Tibial nerve (tissue), 4 donors: ENCODE measurements around the gene ARMC6. TPM values are rescaled to one million over a fixed set of nuclear protein-coding genes. Genes with fewer than 3 reads are reported as not detected.

ENCODE experiments used
- DNase-seq, 2 donors: peaks; one replicate each; pipeline ENCODE4 v3.0.0-alpha.2; 2019; ENCODE audit warnings: low spot score in 2 of 2
- H3K27ac ChIP-seq, 4 donors: fragments of 200-600 bp; sonication (generic) in 3 of 4; one replicate each; pipeline ENCODE4 v1.5.1; 2017 to 2019; ENCODE audit warnings: mild to moderate bottlenecking in 1 of 4
- H3K27me3 ChIP-seq, 2 donors: fragments of 200-600 bp; sonication (generic) in 1 of 2; one replicate each; pipeline versions ENCODE4 v1.5.1 to v1.6.0; 2017 to 2019
- H3K36me3 ChIP-seq, 3 donors: fragments of 200-600 bp; sonication (generic); one replicate each; pipeline ENCODE4 v1.5.1; 2018 to 2019
- H3K4me1 ChIP-seq, 4 donors: fragments of 200-600 bp; sonication (generic) in 3 of 4; one replicate each; pipeline ENCODE4 v1.5.1; 2017 to 2019
- H3K4me3 ChIP-seq, 4 donors: fragments of 200-600 bp; sonication (generic) in 3 of 4; one replicate each; pipeline ENCODE4 v1.5.1; 2017 to 2019; ENCODE audit warnings: mild to moderate bottlenecking in 1 of 4, moderate library complexity in 1 of 4
- H3K9me3 ChIP-seq, 4 donors: fragments of 200-600 bp; sonication (generic) in 3 of 4; one replicate each; pipeline ENCODE4 v1.5.1; 2017 to 2019
- EP300 ChIP-seq, 2 donors: sonication (generic); formaldehyde crosslinking; IDR thresholded peaks; one replicate each; pipeline ENCODE4 v1.6.1; 2017; ENCODE audit warnings: antibody characterized with exemption in 2 of 2, mild to moderate bottlenecking in 1 of 2
- POLR2A ChIP-seq, 2 donors: fragments of 450-650 bp; IDR thresholded peaks; one replicate each; pipeline ENCODE4 v1.6.1; 2017; ENCODE audit warnings: antibody characterized with exemption in 2 of 2, mild to moderate bottlenecking in 2 of 2, moderate library complexity in 2 of 2
- WGBS, 2 donors: methylation state at CpG; one replicate each; pipeline ENCODE4 v1.1.5; 2018; 5-methylcytosine and 5-hydroxymethylcytosine counted together
- total RNA-seq, 4 donors: library from RNA; depleted of rRNA; stranded (reverse); fragments of >200 nt; gene quantifications; one replicate each; pipeline ENCODE4 v1.1.0, GENCODE V29; 2016
- TF ChIP-seq, protein P1 (sequence below), 5 experiments: fragments of 200-600 bp in 3 of 5; fragments of 450-650 bp in 2 of 5; sonication (generic) in 3 of 5; IDR thresholded peaks; one replicate each; pipeline ENCODE4 v1.5.1; 2016 to 2019; ENCODE audit warnings: antibody characterized with exemption in 5 of 5, mild to moderate bottlenecking in 3 of 5, moderate library complexity in 2 of 5

ARMC6 gene
- total RNA-seq, 4 donors from 2014 or later: 20.0 to 40.8 (median 24.6) TPM

DNA sequence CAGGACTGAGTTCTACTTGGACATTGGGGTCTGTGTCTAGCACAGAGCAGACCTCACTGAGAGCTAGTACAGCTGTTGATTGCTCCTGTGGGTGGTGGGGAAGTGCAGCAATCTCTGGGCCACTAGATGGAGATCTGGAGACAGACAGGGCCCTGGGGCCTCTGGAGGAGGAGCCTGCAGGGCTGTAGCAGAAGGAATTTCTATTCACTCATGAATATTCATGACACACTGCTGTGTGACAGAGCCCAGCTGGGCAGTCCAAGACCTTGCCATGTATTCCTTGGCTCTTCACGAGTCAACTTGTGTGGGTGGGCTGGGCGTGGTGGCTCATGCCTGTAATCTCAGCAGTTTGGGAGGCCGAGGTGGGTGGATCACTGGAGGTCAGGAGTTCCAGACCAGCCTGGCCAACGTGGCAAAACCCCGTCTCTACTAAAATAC, 37.6 kb upstream of the ARMC6 start:
- DNase-seq: no peak
- Histone ChIP-seq H3K36me3 (peaks cover 3 to 92% (median 6%) of the 10 kb centered on the region in 3 donors), H3K9me3 (no peaks in the 10 kb centered on the region), H3K4me3 (no peak overlapping the region), H3K27ac (no peak overlapping the region), H3K4me1 (peaks cover 0 to 22% (median 0%) of the 10 kb centered on the region in 4 donors), H3K27me3 (no peaks in the 10 kb centered on the region)
- whole genome bisulfite sequencing, 2 donors: 15 to 18% methylated on average over 5 of the region's 5 CpGs
- TF ChIP-seq, protein P1, sequence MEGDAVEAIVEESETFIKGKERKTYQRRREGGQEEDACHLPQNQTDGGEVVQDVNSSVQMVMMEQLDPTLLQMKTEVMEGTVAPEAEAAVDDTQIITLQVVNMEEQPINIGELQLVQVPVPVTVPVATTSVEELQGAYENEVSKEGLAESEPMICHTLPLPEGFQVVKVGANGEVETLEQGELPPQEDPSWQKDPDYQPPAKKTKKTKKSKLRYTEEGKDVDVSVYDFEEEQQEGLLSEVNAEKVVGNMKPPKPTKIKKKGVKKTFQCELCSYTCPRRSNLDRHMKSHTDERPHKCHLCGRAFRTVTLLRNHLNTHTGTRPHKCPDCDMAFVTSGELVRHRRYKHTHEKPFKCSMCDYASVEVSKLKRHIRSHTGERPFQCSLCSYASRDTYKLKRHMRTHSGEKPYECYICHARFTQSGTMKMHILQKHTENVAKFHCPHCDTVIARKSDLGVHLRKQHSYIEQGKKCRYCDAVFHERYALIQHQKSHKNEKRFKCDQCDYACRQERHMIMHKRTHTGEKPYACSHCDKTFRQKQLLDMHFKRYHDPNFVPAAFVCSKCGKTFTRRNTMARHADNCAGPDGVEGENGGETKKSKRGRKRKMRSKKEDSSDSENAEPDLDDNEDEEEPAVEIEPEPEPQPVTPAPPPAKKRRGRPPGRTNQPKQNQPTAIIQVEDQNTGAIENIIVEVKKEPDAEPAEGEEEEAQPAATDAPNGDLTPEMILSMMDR (IDR thresholded peaks at IDR 0.05): peak in 3 of 5 experiments; percentile 10 to 25 (median 24)
- TF ChIP-seq EP300 (IDR thresholded peaks at IDR 0.05): no peak
- TF ChIP-seq POLR2A (IDR thresholded peaks at IDR 0.05): no peak

DNA sequence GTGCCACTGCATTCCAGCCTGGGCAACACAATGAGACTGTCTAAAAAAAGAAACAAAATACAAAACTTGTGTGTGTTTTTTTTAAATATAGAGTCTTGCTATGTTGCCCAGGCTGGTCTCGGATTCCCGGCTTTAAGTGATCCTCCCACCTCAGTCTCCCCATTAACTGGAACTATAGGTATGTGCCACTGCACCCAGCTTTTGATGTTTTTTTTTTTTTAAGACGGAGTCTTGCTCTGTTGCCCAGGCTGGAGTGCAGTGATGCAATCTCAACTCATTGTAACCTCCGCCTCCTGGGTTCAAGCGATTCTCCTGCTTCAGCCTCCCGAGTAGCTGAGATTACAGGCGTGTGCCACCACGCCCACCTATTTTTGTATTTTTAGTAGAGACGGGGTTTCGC, 37.1 kb upstream of the ARMC6 start:
- no peaks in the 10 kb centered on the region for H3K9me3 ChIP-seq
- TF ChIP-seq POLR2A (IDR thresholded peaks at IDR 0.05) (no peak), EP300 (IDR thresholded peaks at IDR 0.05) (no peak)
- TF ChIP-seq, protein P1 (IDR thresholded peaks at IDR 0.05): no peak
- no peak for DNase-seq
- WGBS, 2 donors: 89 to 92% methylated on average over 10 of the region's 10 CpGs
- peaks cover 3 to 92% (median 6%) of the 10 kb centered on the region in 3 donors for H3K36me3 ChIP-seq
- peaks cover 0 to 22% (median 0%) of the 10 kb centered on the region in 4 donors for H3K4me1 ChIP-seq
- no peak overlapping the region for H3K4me3 ChIP-seq
- H3K27ac ChIP-seq: no peak overlapping the region
- no peaks in the 10 kb centered on the region for H3K27me3 ChIP-seq

DNA sequence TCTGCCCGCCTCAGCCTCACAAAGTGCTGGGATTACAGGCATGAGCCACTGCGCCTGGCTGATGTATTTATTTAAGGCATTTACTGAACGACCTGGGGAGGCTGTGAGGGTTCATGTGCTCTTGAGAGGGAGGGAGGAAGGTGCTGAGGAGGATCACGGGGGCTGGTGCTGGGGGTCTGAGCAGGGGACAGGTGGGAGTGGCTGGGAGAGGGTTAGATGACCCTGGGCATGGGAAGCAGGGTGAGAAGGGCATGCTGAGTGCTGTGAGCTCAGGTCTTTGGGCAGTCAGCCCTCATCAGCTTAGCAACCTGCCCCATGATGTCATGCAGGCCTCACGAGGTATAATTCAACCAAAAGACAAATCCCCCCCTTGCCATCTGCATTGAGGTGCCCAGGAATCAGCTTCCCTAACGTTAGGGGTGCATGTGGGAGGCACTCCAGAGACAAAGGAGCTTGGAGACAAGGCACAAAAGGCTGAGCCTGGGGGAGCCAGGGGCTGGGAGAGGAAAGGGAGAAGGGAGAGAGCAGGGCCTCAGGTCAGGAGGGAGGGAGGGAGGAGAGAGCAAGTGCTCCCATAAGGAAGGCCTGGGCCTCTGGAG, 36.5 kb upstream of the ARMC6 start:
- 74 to 76% methylated on average over 6 of the region's 6 CpGs for WGBS, 2 donors
- Histone ChIP-seq H3K9me3 (no peaks in the 10 kb centered on the region), H3K4me3 (no peak overlapping the region), H3K36me3 (peaks cover 3 to 92% (median 6%) of the 10 kb centered on the region in 3 donors), H3K27me3 (no peaks in the 10 kb centered on the region), H3K27ac (no peak overlapping the region), H3K4me1 (peaks cover 0 to 22% (median 0%) of the 10 kb centered on the region in 4 donors)
- TF ChIP-seq EP300 (IDR thresholded peaks at IDR 0.05): no peak
- TF ChIP-seq POLR2A (IDR thresholded peaks at IDR 0.05): no peak
- TF ChIP-seq, protein P1 (IDR thresholded peaks at IDR 0.05): no peak
- no peak for DNase-seq

DNA sequence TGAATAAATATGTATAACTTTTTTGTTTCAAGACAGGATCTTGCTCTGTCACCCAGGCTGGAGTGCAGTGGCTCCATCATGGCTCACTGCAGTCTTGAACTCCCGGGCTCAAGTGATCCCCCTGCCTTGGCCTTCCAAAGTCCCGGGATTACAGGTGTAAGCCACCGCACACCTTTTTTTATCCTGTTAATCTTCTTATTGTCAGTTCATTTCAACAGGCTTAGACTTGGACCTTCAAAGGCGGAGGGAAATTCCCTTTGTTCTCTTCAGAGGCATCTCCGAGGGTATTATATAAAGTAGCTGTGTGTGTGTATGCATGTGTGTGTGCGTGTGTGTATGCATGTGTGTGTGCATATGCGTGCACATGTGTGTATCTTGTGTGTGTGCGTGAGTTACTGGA, 35.1 kb upstream of the ARMC6 start:
- Histone ChIP-seq H3K4me1 (peaks cover 0 to 22% (median 0%) of the 10 kb centered on the region in 4 donors), H3K4me3 (no peak overlapping the region), H3K9me3 (no peaks in the 10 kb centered on the region), H3K27ac (no peak overlapping the region), H3K36me3 (peaks cover 3 to 88% (median 6%) of the 10 kb centered on the region in 3 donors), H3K27me3 (no peaks in the 10 kb centered on the region)
- no peak for DNase-seq
- TF ChIP-seq, protein P1 (IDR thresholded peaks at IDR 0.05): no peak
- TF ChIP-seq POLR2A (IDR thresholded peaks at IDR 0.05): no peak
- TF ChIP-seq EP300 (IDR thresholded peaks at IDR 0.05): no peak
- WGBS, 2 donors: 89 to 94% methylated on average over 8 of the region's 8 CpGs

DNA sequence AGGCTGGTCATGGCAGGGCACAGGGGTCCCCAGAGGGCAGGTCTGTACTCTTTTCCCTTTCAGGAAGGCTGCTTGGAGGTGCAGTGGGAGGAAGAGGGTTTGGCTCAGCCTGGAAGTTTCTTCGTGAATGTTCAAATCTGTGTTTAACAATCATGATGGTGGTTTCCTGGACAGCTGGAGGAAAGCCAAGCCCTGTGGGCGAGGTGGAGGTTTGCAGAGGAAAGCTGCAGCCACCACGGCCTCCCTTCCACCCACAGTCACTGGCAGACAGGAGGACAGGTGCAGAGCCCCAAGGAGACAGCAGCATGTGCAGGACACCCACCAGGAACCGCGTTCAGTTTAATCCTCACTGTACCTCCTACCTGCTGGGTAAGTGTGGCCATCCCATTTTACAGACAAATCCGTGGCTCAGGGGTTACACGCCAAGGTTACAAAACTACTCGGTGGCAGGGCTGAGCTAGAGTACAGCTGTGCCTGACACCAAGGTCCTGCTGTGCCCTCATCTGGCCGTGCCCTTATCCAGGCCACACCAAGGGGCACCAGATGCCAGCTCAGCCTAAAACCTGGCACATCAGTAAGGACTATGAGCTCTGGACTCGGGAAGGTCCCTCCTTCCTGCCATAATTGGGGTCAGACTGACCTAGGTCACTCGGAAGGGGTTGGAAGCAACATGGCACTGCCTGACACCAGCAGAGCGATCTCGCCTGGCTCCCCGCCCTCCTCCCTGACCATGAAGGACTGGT, 34.2 kb upstream of the ARMC6 start:
- Histone ChIP-seq H3K27me3 (no peaks in the 10 kb centered on the region), H3K9me3 (no peaks in the 10 kb centered on the region), H3K4me1 (peaks cover 0 to 22% (median 0%) of the 10 kb centered on the region in 4 donors), H3K27ac (no peak overlapping the region), H3K36me3 (peaks cover 0 to 88% (median 12%) of the 10 kb centered on the region in 3 donors), H3K4me3 (no peak overlapping the region)
- TF ChIP-seq EP300 (IDR thresholded peaks at IDR 0.05) (no peak), POLR2A (IDR thresholded peaks at IDR 0.05) (no peak)
- TF ChIP-seq, protein P1 (IDR thresholded peaks at IDR 0.05): no peak
- no peak for DNase-seq
- WGBS, 2 donors: 55 to 72% methylated on average over 11 to 13 of the region's 14 CpGs
